SK-N-SH (cell line): ENCODE results near the gene DDC.

Experiments
- CTCF ChIP-seq: fragments of 200-600 bp; sonication (generic); IDR thresholded peaks from 2 replicates; pipeline ENCODE4 v1.6.1; 2017; ENCODE audit warnings: antibody characterized with exemption, mild to moderate bottlenecking, moderate library complexity
- EP300 ChIP-seq, 2 experiments: IDR thresholded peaks; 2 replicates each; pipeline versions ENCODE4 v1.4.0 to v1.6.1; 2012; ENCODE audit warnings: borderline replicate concordance in 1 of 2, low read depth in 1 of 2, low read length in 1 of 2
- EZH2phosphoT487 ChIP-seq: fragments of 200-600 bp; sonication (generic); IDR thresholded peaks from 2 replicates; pipeline ENCODE4 v1.6.1; 2017; ENCODE audit warnings: low read depth, mixed run types, mild to moderate bottlenecking, antibody characterized with exemption, moderate library complexity, borderline replicate concordance
- FOXJ3 ChIP-seq: sonication (generic); formaldehyde crosslinking; IDR thresholded peaks from 2 replicates; pipeline ENCODE4 v1.5.1; 2020; ENCODE audit warnings: mild to moderate bottlenecking, missing genetic modification reagents
- POLR2AphosphoS5 ChIP-seq: IDR thresholded peaks from 2 replicates; pipeline ENCODE4 v1.6.1; 2012; ENCODE audit warnings: low read depth, low read length
- RAD21 ChIP-seq: IDR thresholded peaks from 2 replicates; pipeline ENCODE4 v1.6.1; 2012; ENCODE audit warnings: mild to moderate bottlenecking, low read length
- RCOR1 ChIP-seq: fragments of 150-350 bp; IDR thresholded peaks from 2 replicates; pipeline ENCODE4 v1.6.1; 2017; ENCODE audit warnings: antibody characterized with exemption, low read length
- REST ChIP-seq: IDR thresholded peaks from 2 replicates; pipeline ENCODE4 v1.6.1; 2012; ENCODE audit warnings: mild to moderate bottlenecking, low read depth, low read length, moderate library complexity
- RFX5 ChIP-seq: IDR thresholded peaks from 2 replicates; pipeline ENCODE4 v1.6.1; 2012; ENCODE audit warnings: mild to moderate bottlenecking, improper control_type of control experiment, low read length
- TEAD4 ChIP-seq: IDR thresholded peaks from 2 replicates; pipeline ENCODE4 v1.4.0; 2012; ENCODE audit warnings: mild to moderate bottlenecking, borderline replicate concordance; ENCODE audit not compliant: insufficient read depth
- YY1 ChIP-seq: IDR thresholded peaks from 2 replicates; pipeline ENCODE4 v1.4.0; 2012; ENCODE audit warnings: low read depth, mild to moderate bottlenecking

- no peak for TF ChIP-seq EP300 (IDR thresholded peaks at IDR 0.05; ENCODE audit: borderline replicate concordance in 1 of 2, low read depth in 1 of 2, low read length in 1 of 2)
- no peak for TF ChIP-seq CTCF
- no peak for TF ChIP-seq POLR2AphosphoS5
- TF ChIP-seq REST: no peak
- TF ChIP-seq RAD21: no peak
- TF ChIP-seq EZH2phosphoT487: no peak
- TF ChIP-seq TEAD4: no peak
- TF ChIP-seq RFX5: no peak
- TF ChIP-seq FOXJ3: no peak
- no peak for TF ChIP-seq RCOR1
- TF ChIP-seq YY1: no peak
Observed at GRCh38 chr7:50543776-50544442, 21.3 kb downstream of the DDC start.
